MV-4-11 (cell line): ENCODE measurements around the gene SLC10A6.
"Not testable (repeated sequence)": the region's sequence is repeated elsewhere in the genome, so short reads cannot be mapped to it uniquely, and the experiment has no call there.

Experiments used
- DNase-seq: peaks from one replicate; lab custom pipeline; 2025; lab: John Stamatoyannopoulos, UW

The SLC10A6 gene, protein sequence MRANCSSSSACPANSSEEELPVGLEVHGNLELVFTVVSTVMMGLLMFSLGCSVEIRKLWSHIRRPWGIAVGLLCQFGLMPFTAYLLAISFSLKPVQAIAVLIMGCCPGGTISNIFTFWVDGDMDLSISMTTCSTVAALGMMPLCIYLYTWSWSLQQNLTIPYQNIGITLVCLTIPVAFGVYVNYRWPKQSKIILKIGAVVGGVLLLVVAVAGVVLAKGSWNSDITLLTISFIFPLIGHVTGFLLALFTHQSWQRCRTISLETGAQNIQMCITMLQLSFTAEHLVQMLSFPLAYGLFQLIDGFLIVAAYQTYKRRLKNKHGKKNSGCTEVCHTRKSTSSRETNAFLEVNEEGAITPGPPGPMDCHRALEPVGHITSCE

DNA sequence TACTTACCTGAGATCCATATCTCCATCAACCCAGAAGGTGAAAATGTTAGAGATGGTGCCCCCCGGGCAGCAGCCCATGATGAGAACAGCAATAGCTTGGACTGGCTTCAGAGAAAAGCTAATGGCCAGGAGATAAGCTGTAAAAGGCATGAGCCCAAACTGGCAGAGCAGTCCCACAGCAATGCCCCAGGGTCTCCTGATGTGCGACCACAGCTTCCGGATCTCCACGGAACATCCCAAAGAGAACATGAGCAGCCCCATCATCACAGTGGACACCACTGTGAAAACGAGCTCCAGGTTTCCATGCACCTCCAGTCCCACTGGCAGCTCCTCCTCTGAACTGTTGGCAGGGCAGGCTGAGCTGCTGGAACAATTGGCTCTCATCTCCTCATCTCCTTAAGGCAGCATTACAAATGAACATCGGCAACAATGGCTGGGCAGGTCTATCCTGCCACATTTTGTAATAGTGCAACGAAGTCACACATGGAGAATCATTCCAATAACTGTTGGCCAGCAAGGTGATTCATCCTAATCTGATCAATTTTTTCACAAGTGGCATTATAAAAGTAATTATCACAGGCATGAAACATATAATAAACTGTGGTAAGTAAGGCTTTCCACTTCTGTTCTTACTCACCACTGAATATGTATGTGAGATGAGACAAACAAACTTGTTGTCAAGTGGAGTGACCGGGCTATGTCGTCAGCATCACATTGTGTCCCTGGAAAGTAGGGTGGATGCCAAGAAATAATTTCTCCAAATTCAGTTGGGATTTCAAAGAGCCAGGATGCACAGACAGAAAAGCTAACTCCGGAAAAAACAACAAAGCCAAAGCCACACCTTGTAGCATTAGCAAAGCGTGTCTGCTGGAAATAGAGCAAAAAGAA is at the start of gene SLC10A6:
SLC10A6 (minus strand) TSS at position 653 of the 888 bp plus-strand sequence; CDS start at position 384, 269 bp downstream.
- no peak for DNase-seq

DNA sequence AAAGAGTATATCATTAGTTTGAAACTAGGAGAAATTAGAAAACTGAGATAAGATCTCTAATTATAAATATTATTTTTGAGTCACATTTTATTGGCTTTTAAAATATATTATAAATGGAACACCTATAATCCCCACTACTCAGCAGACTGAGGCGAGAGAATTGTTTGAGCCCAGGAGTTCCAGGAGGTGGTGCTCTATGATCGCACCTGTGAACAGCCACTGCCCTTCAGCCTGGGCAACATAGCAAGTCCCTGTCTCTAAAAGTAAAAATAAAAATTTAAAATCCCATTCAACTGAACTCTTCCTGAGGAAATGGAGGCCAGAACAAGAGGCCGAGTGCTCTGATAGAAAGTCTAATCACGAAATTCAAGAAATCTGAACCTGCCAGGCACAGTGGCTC is 49.4 kb upstream of the SLC10A6 start:
- DNase-seq, result no peak

DNA sequence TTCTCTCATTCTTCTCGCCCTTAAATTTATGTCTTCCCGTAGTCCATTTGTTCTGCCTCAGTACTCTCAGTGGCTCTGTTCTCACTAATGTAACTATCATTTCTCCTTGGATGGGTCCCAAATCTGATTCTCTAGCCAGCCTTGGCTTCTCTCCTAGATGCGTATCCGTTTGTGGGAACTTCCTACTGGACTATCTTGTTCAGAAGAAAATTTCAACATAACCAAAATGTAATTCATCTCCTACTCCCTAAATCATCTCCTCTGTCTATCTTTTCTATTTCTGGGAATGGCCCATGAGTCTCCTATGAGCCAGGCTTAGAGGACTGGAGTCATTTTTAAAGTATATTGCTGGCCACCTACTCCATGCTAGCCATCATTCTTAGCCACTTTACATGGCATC is 47.4 kb upstream of the SLC10A6 start:
- DNase-seq, result no peak

DNA sequence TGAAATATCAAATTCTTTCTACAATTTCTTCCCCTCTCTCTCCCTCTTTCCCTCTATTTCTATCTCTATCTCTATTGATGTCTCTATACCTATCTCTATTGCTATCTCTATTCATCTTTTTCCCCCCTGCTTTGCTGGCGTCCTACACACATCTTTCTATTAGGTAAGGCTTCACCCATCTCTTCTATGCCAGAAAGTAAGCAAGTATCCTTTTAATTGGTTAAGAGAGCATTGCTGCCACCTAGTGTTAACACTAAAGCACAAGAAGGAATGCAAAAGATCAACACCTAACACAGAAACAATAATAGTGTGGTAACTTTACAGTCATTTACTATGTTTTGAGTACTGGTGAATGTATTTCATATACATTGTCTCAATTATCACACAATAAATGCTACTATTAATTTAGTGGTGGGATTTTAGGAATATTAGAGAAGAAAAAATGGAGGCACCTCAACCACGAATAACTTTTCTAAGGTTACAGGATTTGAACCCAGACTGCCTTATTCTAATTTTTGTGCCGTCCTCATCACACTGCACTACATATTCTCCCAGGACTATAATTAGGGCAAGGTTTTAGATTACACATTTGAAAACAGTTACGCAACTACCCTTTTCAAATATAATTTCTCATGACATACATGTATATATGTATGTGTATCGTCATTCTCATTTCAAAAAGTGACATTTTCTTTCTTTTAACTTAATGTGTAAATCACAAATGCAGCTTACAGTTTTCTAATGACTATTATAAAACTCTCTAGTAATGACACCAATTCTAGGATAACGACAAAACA is 46.7 kb upstream of the SLC10A6 start:
- peak; percentile 68 for DNase-seq

DNA sequence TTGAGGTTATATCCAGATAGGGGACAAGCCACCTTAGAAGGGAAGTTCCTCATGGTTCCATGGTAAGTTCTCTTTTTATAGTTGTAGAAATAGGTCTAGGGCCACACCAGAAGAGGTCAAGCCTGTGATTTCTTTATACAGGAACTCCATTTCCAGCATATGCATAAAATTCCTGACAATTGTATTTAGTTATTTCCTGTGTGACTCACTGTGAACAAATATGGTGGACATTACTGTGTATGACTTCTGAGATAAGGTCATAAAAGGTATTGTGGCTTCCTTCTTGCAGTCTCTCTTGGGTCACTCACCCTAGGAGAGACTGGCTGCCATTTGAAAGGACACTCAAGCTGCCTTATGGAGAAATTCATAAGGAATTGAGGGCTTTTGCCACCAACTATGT is 45.3 kb upstream of the SLC10A6 start:
- DNase-seq, result no peak

DNA sequence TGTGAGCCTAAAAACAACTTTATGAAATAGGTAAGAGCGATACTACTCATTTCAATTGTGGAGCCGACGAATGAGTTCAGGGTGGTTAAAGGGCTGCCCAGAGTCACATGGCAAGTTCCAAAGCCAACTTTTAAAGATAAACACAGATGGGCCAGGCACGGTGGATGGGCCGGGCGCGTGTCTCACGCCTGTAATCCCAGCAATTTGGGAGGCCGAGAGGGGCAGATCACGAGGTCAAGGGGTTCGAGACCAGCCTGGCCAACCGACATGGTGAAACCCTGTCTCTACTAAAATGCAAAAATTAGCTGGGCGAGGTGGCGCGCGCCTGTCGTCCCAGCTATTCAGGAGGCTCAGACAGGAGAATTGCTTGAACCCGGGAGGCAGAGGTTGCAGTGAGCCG is 44.0 kb upstream of the SLC10A6 start:
- DNase-seq, result no peak

DNA sequence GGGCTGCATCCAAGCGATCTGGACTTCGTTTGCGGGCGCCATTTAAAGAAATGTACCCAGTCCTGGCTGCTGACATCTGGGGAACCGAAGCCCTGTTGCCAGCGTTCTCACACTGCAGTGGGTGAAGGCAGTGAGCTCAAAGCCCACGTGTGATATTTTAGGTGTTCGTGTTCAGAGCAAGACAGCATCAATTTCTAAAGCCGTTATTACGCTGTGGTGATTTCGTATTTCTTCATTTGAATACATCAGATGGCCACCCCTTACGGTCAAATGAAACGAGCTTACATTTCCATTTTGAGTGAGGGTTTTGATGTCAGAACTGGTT is 43.4 kb upstream of the SLC10A6 start:
- no peak for DNase-seq

DNA sequence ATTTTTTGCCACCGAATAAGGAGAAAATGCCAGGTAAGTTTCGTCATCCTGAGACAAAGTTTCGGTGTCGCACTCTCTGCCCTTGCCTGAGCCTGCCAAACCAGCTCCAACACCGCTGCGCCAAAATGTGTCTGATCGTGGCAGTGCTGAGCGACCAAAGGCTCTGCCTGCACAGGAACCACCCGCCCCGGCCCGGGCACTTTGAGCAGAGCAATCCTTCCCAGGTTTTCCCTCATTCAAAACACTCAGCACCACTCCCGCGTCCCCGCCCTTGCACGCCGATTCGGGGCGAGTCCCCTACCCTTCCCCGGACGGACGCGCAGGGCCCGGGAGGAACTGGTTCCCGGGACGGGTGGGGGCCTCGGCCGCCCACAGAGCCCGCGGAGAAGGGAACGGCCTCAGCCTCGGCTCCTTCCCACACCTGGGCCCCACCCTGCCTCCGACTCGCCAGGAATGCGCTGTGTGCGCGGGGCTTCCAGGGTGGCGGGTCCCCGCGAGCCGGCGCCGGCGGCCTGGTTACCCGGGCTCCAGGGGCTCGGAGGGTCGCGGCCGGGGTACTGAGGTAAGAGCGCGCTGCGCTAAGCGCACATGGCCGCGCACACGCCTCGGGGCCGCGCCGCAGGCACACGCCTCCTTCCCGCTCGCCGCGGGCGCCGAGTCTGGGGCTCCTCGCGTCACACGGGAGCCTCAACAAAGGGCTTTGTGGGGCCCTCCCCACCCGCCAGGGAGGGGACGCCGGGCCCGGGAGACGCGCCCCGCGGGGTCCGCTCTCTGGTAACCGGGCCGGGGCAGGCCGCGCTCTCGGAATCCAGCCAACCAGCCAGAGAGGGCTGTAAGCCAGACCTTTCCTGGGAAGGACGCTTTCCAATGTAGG is 42.8 kb upstream of the SLC10A6 start, which contains the start of gene C4orf36:
C4orf36 (minus strand) TSS at position 661 of the 874 bp plus-strand sequence. CDS start 902 bp downstream, outside the sequence.
- DNase-seq, result peak; percentile 23

DNA sequence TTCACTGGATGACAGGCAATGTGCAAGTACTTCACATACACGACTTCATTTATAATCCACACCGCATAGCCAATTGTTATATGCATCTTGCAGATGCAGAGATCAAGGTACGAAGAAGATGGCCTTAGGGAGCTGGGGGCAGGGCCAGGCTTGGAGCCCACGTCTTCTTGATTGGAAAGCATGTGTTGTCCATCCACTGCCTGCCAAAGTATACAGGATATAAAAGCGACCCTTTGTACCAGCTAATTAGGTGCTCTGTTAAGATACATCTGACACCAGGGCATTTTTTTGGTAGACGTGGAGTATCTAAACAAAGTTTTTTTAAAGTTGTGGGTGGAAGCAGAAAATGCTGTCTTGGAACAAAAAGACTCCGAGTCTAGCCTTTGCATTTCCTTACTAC is 41.6 kb upstream of the SLC10A6 start:
- DNase-seq, result no peak

DNA sequence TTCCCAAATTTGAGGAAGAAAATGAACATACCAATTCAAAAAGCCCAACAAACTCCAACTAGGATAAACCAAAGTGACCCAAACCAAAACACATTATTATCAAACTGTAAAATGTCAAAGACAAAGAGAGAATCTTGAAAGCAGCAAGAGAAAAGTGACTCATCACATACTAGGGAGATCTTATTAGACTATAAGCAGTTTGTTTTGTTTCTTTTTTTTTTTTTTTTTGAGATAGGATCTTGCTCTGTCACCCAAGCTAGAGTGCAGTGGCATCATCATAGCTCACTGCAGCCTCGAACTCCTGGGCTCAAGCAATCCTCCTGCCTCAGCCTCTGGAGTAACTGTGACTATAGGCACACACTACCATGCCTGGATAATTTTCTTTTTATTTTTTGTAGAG is 30.5 kb upstream of the SLC10A6 start:
- no peak for DNase-seq

DNA sequence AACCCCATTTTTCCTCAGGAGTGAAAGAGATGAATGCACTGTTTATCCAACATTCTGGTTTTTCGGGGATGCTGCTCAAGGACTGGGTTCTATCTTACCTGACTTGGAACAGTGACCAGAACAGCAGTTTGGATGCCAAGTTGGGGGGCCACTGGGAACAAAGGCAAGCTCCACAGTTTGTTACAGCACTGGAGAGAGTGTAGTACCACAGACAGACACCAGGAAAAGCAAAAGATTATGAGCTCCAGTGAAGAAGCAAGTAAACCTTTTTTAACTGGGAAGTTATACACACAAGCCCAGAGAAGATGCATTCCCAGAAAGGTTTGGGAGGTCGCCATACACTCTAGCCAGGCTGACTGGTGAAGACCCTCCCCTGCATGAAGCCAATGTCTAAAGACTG is 29.5 kb upstream of the SLC10A6 start:
- DNase-seq, result no peak

DNA sequence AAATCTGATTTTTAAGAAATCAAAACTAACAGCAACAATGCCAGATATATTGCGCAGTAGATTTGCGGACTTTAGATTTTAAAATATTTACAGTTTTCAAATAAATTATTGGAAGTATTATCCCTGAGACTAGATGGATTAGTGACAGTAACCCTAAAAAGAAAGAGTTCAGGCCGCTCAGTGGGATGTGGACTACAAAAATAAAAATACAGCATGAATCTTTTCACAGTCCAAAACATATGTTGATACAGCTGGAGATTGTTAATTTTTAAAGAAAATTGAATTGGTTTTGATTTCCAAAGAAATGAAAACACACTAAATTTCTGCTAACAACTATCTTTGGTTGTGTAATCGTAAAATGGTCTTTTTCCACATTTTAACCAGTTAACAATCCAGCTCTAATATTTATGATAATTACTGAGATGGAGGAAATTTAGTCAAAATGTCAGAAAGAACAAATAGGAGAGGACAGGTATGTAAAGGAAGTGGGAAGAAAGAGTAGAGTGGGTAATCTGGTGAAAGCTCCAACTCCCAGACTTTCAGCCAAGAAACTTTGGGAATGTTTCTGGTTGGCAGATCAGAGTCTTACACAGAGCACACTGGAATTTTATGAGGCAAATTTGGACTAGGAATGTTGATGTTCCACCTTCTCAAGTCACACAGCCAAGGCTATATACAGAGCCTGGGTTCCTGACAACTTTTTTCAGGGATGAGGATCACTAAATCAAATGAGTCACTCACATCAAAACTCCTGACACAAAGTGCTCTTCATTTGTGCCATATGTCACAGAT is 27.9 kb upstream of the SLC10A6 start:
- DNase-seq, result no peak

DNA sequence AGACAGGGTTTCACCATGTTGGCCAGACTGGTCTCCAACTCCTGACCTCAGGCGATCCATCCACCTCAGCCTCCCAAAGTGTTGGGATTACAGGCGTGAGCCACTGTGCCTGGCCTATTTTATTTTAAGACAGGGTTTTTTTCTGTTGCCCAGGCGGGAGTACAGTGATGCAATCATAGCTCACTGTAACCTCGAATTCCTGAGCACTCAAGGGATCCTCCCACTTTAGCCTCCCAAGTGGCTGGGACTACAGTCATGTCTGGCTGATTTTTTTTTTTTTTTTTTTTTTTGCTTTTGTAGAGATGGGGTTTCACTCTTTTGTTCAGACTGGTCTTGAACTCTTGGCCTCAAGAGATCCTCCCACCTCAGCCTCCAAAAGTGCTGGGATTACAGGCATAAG is 26.3 kb upstream of the SLC10A6 start:
- not testable (repeated sequence) for DNase-seq

DNA sequence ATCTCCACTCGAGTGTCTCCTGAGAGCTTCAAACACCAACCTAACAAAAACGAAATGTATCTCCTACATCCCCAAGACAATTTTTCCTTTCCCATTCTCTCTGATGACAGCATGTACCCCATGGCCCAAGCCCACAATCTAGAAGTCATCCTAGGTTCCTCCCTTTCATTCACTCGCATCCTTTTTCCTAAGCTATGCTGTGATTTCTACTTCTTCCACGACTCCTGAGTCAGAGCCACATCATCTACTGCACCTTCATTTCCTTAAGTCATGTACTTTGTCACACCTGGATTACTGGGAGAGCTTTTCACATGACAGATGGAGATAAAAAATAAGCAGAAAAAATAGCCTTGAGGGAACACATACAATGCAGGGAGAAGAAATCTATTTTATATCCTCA is 23.0 kb upstream of the SLC10A6 start:
- no peak for DNase-seq

DNA sequence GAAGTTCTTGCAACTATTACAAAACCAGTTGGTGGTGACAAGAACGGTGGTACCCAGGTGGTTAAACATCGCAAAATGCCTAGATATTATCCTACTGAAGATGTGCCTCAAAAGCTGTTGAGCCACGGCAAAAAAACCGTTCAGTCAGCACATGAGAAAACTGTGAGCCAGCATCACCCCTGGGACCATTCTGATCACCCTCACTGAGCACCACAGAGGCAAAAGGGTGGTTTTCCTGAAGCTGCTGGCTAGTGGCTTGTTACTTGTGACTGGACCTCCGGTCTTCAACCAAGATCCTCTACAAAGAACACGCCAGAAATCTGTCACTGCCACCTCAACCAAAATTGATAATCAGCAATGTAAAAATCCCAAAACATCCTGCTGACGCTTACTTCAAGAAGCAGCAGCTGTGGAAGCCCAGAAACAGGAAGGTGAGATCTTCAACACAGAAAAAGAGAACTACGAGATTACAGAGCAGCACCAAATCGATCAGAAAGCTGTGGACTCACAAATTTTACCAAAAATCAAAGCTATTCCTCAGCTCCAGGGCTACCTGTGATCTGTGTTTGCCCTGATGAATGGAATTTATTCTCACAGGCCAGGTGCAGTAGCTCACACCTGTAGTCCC is 21.4 kb upstream of the SLC10A6 start:
- no peak for DNase-seq

DNA sequence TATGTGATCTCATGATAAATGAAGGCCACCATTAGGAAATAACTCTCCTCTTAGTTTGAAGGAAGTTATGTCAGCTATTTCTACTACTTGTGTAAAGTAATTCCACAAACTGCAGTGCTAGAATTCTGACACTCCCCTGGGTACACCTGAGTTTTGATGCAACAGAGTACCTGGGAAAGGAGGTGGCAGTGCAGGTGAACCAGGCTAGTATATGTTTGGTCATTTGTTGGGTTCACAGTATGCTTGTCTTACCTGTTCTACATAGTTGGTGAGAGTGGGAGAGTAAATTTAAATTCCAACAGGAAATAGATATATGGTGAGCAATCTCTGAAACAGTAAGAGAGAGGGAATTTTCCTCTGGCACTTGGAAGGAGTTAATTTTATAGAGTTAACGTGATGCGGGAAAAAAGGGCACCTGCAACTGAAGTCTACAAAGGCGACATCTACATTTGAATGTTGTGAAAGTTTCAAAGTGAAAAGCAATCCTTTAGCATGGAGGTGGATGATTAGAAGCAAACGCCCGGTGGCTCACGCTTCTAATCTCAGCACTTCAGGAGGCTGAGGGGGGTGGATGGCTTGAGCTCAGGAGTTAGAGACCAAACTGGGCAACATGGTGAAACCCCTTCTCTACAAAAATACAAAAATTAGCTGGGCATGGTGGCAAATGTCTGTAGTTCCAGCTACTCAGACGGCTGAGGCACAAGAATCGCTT is 8.3 kb upstream of the SLC10A6 start:
- no peak for DNase-seq

DNA sequence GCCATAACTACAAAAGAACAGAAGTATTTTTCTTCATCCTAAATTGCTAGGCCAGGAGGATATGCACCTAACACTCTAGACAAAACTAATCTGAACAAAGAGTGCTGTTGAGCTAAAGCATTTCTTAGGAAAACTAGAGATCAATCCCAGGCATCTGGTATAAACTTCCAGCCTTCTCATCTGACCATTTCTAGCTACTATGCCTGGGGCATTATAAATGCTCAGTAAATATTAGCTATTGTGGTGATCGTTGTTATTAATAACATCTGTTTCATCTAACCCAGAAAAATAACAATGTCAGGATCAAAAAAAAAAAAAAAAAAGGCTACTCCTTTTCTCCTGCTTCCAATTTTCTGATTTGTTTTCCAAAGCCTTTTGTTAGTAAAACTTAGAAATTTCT is 7.7 kb upstream of the SLC10A6 start:
- no peak for DNase-seq

DNA sequence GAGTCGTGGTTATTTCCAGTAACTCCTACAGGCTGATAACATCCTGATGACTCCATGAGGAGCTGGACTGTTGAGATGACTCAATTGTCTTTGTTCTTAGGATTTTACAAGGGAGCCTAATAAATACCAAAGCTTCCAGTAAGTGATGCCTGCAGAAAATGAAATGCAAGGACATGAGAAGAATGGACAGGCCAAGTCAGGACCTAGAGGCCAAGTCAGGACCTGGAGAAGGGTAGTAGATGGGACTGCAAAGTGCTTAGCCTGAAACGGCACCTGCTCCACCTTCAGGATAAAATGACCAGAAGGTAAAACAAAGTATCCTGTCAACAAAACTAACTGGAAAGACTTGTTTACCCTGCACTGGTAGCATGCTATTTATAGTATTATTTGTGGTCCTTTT is 6.4 kb upstream of the SLC10A6 start:
- no peak for DNase-seq

DNA sequence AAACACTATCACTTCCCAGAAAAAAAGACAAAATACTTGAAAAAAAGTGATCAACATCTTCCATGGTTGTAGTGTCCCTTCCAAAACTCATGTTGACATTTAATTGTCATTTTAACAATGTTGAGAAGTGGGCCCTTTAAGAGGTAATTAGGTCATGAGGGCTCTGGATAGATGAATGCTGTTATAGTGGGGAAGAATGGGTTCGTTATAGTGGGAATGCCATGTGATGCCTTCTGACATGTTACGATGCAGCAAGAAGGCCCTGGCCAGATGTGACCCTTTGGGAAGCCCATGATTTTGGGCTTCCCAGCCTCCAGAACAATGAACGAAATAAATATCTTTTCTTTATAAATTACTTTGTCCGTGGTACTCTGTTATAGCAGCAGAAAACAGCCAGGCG is 4.0 kb upstream of the SLC10A6 start:
- DNase-seq, result no peak
